Liver (tissue), 9 donors: ENCODE measurements around the gene PRSS8. TPM values are rescaled to one million over a fixed set of nuclear protein-coding genes. Genes with fewer than 3 reads are reported as not detected.

ENCODE experiments used
- DNase-seq: peaks from one replicate; pipeline ENCODE4 v3.0.0-alpha.2; 2017; ENCODE audit warnings: low spot score
- H3K27ac ChIP-seq, 2 donors: one replicate each; pipeline ENCODE4 v1.7.0; 2013; ENCODE audit warnings: inconsistent platforms in 2 of 2, low read length in 2 of 2, control low read depth in 1 of 2, low read depth in 1 of 2, mild to moderate bottlenecking in 1 of 2
- H3K27me3 ChIP-seq, 4 donors: one replicate each; pipeline versions ENCODE4 v1.6.1 to v1.7.0; 2013; ENCODE audit warnings: low read length in 3 of 4, inconsistent platforms in 1 of 4, mild to moderate bottlenecking in 1 of 4, moderate library complexity in 1 of 4; ENCODE audit not compliant: control insufficient read depth in 4 of 4, insufficient read depth in 4 of 4
- H3K36me3 ChIP-seq, 4 donors: one replicate each; pipeline versions ENCODE4 v1.6.1 to v1.7.0; 2013; ENCODE audit warnings: low read length in 3 of 4, mild to moderate bottlenecking in 3 of 4, low read depth in 1 of 4, moderate library complexity in 1 of 4; ENCODE audit not compliant: control insufficient read depth in 4 of 4, insufficient read depth in 3 of 4
- H3K4me1 ChIP-seq, 4 donors: one replicate each; pipeline versions ENCODE4 v1.6.1 to v1.7.0; 2013; ENCODE audit warnings: low read length in 3 of 4, mild to moderate bottlenecking in 3 of 4, moderate library complexity in 1 of 4; ENCODE audit not compliant: control insufficient read depth in 4 of 4, insufficient read depth in 4 of 4
- H3K4me3 ChIP-seq, 3 donors: one replicate each; pipeline versions ENCODE4 v1.6.1 to v1.7.0; 2013; ENCODE audit warnings: low read length in 3 of 3, control low read depth in 1 of 3, low read depth in 1 of 3, mild to moderate bottlenecking in 1 of 3
- H3K9ac ChIP-seq, 2 donors: one replicate each; pipeline ENCODE4 v1.7.0; 2013; ENCODE audit warnings: low read length in 2 of 2, mild to moderate bottlenecking in 2 of 2, moderate library complexity in 2 of 2, control low read depth in 1 of 2, low read depth in 1 of 2
- H3K9me3 ChIP-seq, 4 donors: one replicate each; pipeline versions ENCODE4 v1.6.1 to v1.7.0; 2013; ENCODE audit warnings: low read length in 3 of 4; ENCODE audit not compliant: control insufficient read depth in 4 of 4
- EGR1 ChIP-seq, 2 donors: IDR thresholded peaks; 2 replicates each; pipeline ENCODE4 v1.6.1; 2016 to 2018; ENCODE audit warnings: antibody characterized with exemption in 2 of 2, low read depth in 2 of 2
- FOXA1 ChIP-seq: IDR thresholded peaks from 2 replicates; pipeline ENCODE4 v1.6.1; 2016; ENCODE audit warnings: antibody characterized with exemption
- FOXA2 ChIP-seq: IDR thresholded peaks from 2 replicates; pipeline ENCODE4 v1.6.1; 2016; ENCODE audit warnings: antibody characterized with exemption
- GABPA ChIP-seq, 2 donors: IDR thresholded peaks in 1 of 2; conservative IDR thresholded peaks in 1 of 2; 2 replicates each; pipeline ENCODE4 v1.6.1; 2016; ENCODE audit warnings: antibody characterized with exemption in 2 of 2, mild to moderate bottlenecking in 1 of 2, moderate library complexity in 1 of 2
- HNF4A ChIP-seq, 2 donors: conservative IDR thresholded peaks; 2 replicates each; pipeline ENCODE4 v1.6.1; 2016; ENCODE audit warnings: antibody characterized with exemption in 2 of 2, mild to moderate bottlenecking in 2 of 2
- HNF4G ChIP-seq: IDR thresholded peaks from 2 replicates; pipeline ENCODE4 v1.6.1; 2016; ENCODE audit warnings: antibody characterized with exemption
- JUND ChIP-seq, 2 donors: IDR thresholded peaks; 2 replicates each; pipeline ENCODE4 v1.6.1; 2016; ENCODE audit warnings: antibody characterized with exemption in 2 of 2
- MAX ChIP-seq: IDR thresholded peaks from 2 replicates; pipeline ENCODE4 v1.6.1; 2016; ENCODE audit warnings: antibody characterized with exemption
- NR2F2 ChIP-seq: IDR thresholded peaks from 2 replicates; pipeline ENCODE4 v1.6.1; 2016; ENCODE audit warnings: antibody characterized with exemption
- RAD21 ChIP-seq, 2 donors: IDR thresholded peaks; 2 replicates each; pipeline ENCODE4 v1.6.1; 2016; ENCODE audit warnings: antibody characterized with exemption in 2 of 2, mild to moderate bottlenecking in 2 of 2
- RXRA ChIP-seq, 2 donors: IDR thresholded peaks; 2 replicates each; pipeline ENCODE4 v1.6.1; 2017 to 2018; ENCODE audit warnings: antibody characterized with exemption in 2 of 2, mild to moderate bottlenecking in 1 of 2
- SP1 ChIP-seq: IDR thresholded peaks from 2 replicates; pipeline ENCODE4 v1.6.1; 2018; ENCODE audit warnings: antibody characterized with exemption, mild to moderate bottlenecking
- TAF1 ChIP-seq: conservative IDR thresholded peaks from 2 replicates; pipeline ENCODE4 v1.6.1; 2016; ENCODE audit warnings: antibody characterized with exemption, mild to moderate bottlenecking
- YY1 ChIP-seq: IDR thresholded peaks from 2 replicates; pipeline ENCODE4 v1.6.1; 2016; ENCODE audit warnings: antibody characterized with exemption, mild to moderate bottlenecking
- WGBS: extraction: QIAGEN DNeasy Blood & Tissue Kit; methylation state at CpG from one replicate; pipeline ENCODE4 v1.1.7; 2013; 5-methylcytosine and 5-hydroxymethylcytosine counted together
- polyA plus RNA-seq, 2 donors: library from polyadenylated mRNA; stranded (reverse) in 1 of 2; unstranded in 1 of 2; fragments of 200-250 nt in 1 of 2; fragments of >200 nt in 1 of 2; fragmentation: Nextera tagmentation in 1 of 2; extraction: Ambion mirVana in 1 of 2; gene quantifications; one replicate each; pipeline versions ENCODE4 v1.2.1 to v1.2.3, GENCODE V29; 2013 to 2015
- total RNA-seq, 2 donors: library from RNA; depleted of rRNA; stranded (reverse); fragments of >200 nt; gene quantifications; one replicate each; pipeline ENCODE4 v1.2.3, GENCODE V29; 2014
- TF ChIP-seq, protein P1 (sequence below): IDR thresholded peaks from 2 replicates; pipeline ENCODE4 v1.6.1; 2016; ENCODE audit warnings: antibody characterized with exemption
- TF ChIP-seq, protein P2 (sequence below): IDR thresholded peaks from 2 replicates; pipeline ENCODE4 v1.6.1; 2016; ENCODE audit warnings: antibody characterized with exemption, mild to moderate bottlenecking
- TF ChIP-seq, protein P3 (sequence below): fragments of 150-350 bp; IDR thresholded peaks from 2 replicates; pipeline ENCODE4 v1.5.1; 2017; ENCODE audit warnings: improper control_type of control experiment, low read depth, low read length; ENCODE audit not compliant: missing input control
- TF ChIP-seq, protein P4 (sequence below): IDR thresholded peaks from 2 replicates; pipeline ENCODE4 v1.6.1; 2016; ENCODE audit warnings: antibody characterized with exemption
- donor health status: healthy.
- donor health status: healthy.
- donor health status: healthy.
- donor health status: healthy.
- donor health status: healthy.

Gene PRSS8
- total and polyA plus RNA-seq, 4 donors = 1.1 to 50.1 (median 8.4) TPM

DNA sequence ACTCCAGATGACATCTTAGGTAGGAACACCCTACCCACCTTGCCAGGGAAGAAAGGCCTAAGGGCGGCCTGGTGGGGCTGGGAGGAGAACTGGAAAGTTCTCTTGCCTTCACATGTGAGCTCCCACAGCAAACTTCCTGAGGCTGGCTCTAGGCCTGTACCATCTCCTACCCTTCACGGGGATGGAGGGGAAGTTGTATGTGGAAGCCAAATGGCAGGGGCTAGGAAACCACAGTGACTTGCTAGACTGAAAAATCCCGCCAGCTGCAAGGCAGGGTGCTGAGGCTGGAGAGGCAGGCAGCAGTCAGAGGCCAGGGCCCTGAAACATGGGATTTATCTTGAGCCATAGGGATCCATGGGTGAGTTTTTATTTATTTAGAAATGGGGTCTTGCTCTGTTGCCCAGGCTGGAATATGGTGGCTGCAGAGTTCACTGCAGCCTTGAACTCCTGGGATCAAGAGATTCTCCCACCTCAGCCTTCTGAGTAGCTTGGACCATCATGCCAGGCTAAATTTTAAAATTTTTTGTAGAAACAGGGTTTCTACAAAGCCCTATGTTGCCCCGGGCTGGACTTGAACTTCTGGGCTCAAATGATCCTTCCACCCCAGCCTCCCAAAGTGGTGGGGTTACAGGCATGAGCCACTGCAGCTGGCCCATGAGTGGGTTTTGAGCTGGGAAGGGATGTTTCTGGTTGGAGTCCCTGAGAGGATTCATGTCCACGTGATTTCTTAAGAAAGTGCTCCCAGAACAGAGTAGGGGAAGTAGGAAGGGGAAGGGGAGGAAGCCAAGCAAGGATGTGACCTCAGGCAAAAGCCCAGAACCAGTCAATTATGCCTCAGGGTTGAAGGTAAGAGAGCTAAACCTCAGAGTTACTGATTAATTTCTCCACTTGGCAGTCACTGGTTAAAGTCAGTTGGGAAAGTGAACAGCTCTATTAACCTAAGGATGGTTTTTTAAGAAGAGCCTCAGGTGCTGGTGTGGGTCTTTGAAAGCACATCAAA, 22.1 kb downstream of the PRSS8 start (continued):
- TF ChIP-seq FOXA2 = no peak
- TF ChIP-seq GABPA (IDR thresholded peaks at IDR 0.05 in 1 of 2, conservative IDR thresholded peaks at IDR 0.05 in 1 of 2) = peak in 1 of 2 donors; percentile 72
- peak; percentile 45 to 67 for TF ChIP-seq RXRA (IDR thresholded peaks at IDR 0.05)
- no peak for TF ChIP-seq HNF4G
- TF ChIP-seq FOXA1 = no peak
- TF ChIP-seq, protein P1, sequence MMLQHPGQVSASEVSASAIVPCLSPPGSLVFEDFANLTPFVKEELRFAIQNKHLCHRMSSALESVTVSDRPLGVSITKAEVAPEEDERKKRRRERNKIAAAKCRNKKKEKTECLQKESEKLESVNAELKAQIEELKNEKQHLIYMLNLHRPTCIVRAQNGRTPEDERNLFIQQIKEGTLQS = no peak
- no peak for TF ChIP-seq TAF1

GRCh38 chr16:31112711-31113110, 22.8 kb downstream of the PRSS8 start:
- peak overlapping the region in 1 of 2 donors; percentile 45 for H3K9ac ChIP-seq
- peaks cover 27 to 61% (median 47%) of the 10 kb centered on the region in 4 donors for H3K4me1 ChIP-seq
- H3K4me3 ChIP-seq = no peak overlapping the region
- peak overlapping the region; percentile 67 to 84 for H3K27ac ChIP-seq
- TF ChIP-seq HNF4A (conservative IDR thresholded peaks at IDR 0.05) = peak in 1 of 2 donors; percentile 4
- peak; percentile 11 to 28 for TF ChIP-seq RXRA (IDR thresholded peaks at IDR 0.05)
- TF ChIP-seq FOXA1 = no peak
- TF ChIP-seq SP1 = no peak
- no peak for TF ChIP-seq RAD21 (IDR thresholded peaks at IDR 0.05)
- peak; percentile 32 for TF ChIP-seq NR2F2
- H3K27me3 ChIP-seq = no peaks in the 10 kb centered on the region
- WGBS = 46% methylated on average over 2 of the region's 2 CpGs
- no peaks in the 10 kb centered on the region for H3K9me3 ChIP-seq
- DNase-seq = no peak
- H3K36me3 ChIP-seq = peaks cover 0 to 10% (median 6%) of the 10 kb centered on the region in 4 donors

DNA sequence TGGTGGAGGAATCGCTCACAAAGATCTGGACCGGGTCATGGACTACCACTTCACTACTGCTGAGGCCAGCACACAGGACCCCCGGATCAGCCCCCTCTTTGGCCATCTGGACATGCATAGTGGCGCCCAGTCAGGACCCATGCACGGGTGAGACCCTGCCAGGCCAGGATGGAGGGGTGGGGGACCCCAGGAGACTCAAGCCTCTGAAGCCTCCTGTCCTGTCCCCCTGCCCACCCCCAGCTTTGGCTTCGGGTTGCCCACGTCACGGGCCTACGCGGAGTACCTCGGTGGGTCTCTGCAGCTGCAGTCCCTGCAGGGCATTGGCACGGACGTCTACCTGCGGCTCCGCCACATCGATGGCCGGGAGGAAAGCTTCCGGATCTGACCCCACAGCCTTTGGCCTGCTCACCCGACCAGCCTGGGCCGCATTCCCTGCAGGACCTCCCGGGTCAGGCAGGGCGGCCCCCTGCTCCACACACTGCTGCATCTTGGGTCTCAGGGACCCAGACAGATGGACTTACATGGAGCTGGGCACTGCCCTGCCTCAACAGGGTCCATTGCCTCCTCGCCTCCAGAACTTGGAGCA, 23.6 kb downstream of the PRSS8 start:
- Histone ChIP-seq H3K4me1 (peaks cover 27 to 60% (median 47%) of the 10 kb centered on the region in 4 donors), H3K9ac (no peak overlapping the region), H3K36me3 (peaks cover 0 to 10% (median 6%) of the 10 kb centered on the region in 4 donors), H3K27me3 (no peaks in the 10 kb centered on the region), H3K9me3 (no peaks in the 10 kb centered on the region), H3K27ac (peak overlapping the region; percentile 67 to 84), H3K4me3 (no peak overlapping the region)
- 96% methylated on average over 23 of the region's 23 CpGs for WGBS
- TF ChIP-seq FOXA1 = no peak
- no peak for TF ChIP-seq YY1
- no peak for TF ChIP-seq GABPA (IDR thresholded peaks at IDR 0.05 in 1 of 2, conservative IDR thresholded peaks at IDR 0.05 in 1 of 2)
- TF ChIP-seq JUND (IDR thresholded peaks at IDR 0.05) = no peak
- no peak for TF ChIP-seq HNF4G
- no peak for TF ChIP-seq RXRA (IDR thresholded peaks at IDR 0.05)
- TF ChIP-seq, protein P2, sequence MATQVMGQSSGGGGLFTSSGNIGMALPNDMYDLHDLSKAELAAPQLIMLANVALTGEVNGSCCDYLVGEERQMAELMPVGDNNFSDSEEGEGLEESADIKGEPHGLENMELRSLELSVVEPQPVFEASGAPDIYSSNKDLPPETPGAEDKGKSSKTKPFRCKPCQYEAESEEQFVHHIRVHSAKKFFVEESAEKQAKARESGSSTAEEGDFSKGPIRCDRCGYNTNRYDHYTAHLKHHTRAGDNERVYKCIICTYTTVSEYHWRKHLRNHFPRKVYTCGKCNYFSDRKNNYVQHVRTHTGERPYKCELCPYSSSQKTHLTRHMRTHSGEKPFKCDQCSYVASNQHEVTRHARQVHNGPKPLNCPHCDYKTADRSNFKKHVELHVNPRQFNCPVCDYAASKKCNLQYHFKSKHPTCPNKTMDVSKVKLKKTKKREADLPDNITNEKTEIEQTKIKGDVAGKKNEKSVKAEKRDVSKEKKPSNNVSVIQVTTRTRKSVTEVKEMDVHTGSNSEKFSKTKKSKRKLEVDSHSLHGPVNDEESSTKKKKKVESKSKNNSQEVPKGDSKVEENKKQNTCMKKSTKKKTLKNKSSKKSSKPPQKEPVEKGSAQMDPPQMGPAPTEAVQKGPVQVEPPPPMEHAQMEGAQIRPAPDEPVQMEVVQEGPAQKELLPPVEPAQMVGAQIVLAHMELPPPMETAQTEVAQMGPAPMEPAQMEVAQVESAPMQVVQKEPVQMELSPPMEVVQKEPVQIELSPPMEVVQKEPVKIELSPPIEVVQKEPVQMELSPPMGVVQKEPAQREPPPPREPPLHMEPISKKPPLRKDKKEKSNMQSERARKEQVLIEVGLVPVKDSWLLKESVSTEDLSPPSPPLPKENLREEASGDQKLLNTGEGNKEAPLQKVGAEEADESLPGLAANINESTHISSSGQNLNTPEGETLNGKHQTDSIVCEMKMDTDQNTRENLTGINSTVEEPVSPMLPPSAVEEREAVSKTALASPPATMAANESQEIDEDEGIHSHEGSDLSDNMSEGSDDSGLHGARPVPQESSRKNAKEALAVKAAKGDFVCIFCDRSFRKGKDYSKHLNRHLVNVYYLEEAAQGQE = no peak
- no peak for TF ChIP-seq FOXA2
- TF ChIP-seq SP1 = no peak
- TF ChIP-seq RAD21 (IDR thresholded peaks at IDR 0.05) = no peak
- TF ChIP-seq, protein P1 = no peak
- TF ChIP-seq, protein P3, sequence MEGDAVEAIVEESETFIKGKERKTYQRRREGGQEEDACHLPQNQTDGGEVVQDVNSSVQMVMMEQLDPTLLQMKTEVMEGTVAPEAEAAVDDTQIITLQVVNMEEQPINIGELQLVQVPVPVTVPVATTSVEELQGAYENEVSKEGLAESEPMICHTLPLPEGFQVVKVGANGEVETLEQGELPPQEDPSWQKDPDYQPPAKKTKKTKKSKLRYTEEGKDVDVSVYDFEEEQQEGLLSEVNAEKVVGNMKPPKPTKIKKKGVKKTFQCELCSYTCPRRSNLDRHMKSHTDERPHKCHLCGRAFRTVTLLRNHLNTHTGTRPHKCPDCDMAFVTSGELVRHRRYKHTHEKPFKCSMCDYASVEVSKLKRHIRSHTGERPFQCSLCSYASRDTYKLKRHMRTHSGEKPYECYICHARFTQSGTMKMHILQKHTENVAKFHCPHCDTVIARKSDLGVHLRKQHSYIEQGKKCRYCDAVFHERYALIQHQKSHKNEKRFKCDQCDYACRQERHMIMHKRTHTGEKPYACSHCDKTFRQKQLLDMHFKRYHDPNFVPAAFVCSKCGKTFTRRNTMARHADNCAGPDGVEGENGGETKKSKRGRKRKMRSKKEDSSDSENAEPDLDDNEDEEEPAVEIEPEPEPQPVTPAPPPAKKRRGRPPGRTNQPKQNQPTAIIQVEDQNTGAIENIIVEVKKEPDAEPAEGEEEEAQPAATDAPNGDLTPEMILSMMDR = no peak
- TF ChIP-seq, protein P4, sequence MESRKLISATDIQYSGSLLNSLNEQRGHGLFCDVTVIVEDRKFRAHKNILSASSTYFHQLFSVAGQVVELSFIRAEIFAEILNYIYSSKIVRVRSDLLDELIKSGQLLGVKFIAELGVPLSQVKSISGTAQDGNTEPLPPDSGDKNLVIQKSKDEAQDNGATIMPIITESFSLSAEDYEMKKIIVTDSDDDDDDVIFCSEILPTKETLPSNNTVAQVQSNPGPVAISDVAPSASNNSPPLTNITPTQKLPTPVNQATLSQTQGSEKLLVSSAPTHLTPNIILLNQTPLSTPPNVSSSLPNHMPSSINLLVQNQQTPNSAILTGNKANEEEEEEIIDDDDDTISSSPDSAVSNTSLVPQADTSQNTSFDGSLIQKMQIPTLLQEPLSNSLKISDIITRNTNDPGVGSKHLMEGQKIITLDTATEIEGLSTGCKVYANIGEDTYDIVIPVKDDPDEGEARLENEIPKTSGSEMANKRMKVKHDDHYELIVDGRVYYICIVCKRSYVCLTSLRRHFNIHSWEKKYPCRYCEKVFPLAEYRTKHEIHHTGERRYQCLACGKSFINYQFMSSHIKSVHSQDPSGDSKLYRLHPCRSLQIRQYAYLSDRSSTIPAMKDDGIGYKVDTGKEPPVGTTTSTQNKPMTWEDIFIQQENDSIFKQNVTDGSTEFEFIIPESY = no peak
- TF ChIP-seq NR2F2 = no peak
- TF ChIP-seq EGR1 (IDR thresholded peaks at IDR 0.05; ENCODE audit: low read depth in 2 of 2) = no peak
- TF ChIP-seq HNF4A (conservative IDR thresholded peaks at IDR 0.05) = no peak
- TF ChIP-seq MAX = no peak
- TF ChIP-seq TAF1 = no peak
- DNase-seq = no peak
